Stimulated activated CD4-positive, alpha-beta T cell treated with anti-CD3 and anti-CD28 coated beads, TNF-alpha, amount 100 ng/mL, for 4 hours (primary cell): ENCODE measurements around the gene LDB1.

ENCODE experiments used
- DNase-seq, 3 experiments: peaks; one replicate each; pipeline ENCODE4 v3.0.0-alpha.2; 2020; ENCODE audit warnings: low read depth in 3 of 3

The LDB1 gene

DNA sequence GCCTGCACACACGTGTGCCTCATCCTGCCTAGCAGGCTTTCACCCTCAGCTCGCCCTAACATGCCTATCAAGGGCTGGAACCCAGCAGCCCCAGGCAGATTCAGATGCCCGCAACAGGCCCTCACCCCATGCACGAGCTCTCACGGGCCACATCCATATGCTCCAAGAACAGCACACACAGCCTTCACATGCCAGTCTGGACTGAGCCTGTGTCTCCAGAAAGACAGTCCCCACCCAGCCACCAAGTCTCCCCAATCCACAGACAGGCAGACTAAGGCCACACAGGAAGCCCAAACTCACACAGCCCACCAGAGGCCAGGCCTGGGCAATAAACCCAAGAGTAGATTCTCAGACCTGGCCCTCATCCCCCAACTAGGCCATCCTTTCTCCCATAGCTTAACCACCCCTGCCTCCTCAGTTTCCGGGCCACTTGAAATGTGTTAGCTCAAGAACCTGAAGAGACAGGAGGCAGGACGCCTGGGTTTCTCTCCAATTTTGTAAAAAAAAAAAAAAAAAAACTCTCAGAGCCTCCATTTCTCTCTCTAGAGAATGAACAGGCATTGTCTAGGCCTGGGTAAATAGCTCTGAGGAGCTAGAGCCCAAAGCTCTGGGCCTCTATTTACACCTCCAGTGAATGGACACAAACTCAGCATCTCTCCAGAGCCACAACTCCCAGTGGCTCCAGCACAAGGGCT is 6.8 kb downstream of the LDB1 start:
- DNase-seq = no peak

DNA sequence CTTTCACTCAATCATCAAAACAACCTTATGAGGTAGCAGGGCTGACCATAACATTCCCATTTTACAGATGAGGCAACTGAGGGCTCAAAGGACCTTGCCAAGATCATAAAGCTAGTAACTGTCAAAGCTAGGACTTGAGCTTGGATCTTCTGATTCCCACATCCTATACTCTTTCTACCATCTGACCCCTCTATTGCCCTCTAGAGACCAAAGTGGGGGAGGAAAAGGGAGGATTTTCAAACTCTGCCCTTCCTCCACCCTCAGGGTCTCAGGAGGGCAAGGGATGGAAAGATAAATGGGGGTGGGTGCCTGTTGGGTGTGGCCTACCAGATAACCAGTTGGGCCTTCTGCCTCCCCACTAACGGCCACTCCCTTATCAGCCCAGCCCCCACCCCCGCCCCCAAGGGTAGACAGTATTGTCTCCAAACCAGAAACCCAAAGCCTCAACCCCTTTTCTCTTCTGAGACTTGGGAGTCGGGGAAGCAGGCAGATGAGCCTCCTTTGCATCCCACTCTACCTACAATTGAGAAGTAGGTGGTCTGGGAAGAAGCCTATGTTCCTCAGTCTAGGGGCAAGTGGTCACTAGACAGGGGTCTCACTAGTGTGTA is 7.9 kb downstream of the LDB1 start:
- no peak for DNase-seq

DNA sequence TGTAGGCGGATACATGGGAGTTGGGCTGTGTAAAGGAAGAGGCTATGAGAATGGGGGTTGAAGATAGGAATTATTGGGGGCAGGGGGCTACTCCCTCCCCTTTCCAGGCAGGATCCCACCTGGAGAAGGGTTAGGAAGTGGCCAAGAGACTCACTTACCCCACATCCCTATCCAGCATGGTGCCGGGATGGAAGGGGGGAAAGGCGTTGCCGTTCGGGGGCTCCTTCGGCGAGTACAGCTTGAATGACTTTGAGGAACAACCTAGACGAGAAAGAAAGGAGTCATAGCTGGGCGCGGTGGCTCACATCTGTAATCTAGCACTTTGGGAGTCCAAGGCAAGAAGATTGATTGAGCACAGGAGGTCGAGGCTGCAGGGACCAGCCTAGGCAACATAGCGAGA is 8.9 kb downstream of the LDB1 start:
- no peak for DNase-seq

DNA sequence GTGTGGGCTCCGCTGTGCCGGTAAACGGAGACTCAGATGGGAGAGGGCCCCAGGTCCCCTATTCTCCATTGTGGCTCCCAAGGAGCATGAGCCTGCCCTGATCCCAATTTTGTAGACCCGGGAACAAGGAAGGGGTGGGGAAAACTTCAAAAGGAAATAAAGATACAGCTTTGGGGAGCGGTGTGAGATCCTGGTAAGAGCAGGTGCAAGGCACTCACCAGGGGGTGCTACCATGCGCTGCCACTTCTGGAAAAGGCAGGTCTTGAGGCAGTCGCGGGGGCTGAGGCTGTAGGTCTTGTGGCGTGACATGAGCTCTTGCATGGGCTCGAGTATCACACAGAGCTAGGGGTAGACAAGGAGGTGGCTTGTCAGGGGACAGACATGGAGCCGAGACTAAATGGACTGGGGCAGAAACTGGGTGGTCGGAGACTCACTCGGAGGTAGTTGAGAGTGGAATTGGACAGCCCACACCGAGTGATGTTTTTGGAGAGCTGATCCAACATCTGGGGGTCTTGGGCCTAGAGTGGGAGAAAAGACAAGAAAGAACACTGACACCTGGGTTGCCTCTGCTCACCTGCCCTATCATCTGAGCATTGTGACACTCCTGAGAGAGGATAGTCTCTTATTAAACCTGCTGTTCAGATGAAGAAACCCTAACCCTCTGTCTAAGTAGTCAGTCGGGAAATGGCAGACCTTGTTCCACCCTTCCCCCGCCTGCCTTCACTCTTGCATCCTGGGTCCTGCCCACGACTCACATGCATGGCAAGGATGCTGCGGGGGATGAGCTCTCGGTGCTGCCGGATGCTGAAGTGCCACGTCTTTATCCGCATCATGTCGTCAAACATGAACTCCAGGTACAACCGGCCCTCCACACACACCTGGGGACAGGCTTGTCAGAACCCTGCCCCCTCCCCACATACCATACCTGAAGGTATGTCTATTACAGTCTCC is 10.7 kb downstream of the LDB1 start:
- no peak for DNase-seq

DNA sequence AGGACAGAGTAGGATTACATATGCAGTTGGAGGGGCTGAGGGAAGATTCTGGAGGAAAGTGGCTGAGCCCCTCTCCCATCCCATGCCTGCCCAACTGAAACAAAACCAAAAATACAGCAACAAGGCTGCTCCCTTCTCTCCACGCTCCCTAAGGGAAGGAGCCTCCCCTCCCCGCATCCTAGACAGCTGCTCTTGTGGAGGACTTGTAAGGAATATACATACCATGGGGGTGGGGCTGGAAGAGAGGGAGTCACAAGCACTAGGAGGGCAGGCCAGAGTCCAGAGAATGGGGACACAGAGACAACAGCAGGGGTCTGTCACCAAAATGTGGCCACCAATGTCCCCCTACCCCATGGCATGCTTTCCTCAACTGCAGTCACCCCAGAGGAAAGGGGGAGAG is 13.2 kb downstream of the LDB1 start:
- no peak for DNase-seq

DNA sequence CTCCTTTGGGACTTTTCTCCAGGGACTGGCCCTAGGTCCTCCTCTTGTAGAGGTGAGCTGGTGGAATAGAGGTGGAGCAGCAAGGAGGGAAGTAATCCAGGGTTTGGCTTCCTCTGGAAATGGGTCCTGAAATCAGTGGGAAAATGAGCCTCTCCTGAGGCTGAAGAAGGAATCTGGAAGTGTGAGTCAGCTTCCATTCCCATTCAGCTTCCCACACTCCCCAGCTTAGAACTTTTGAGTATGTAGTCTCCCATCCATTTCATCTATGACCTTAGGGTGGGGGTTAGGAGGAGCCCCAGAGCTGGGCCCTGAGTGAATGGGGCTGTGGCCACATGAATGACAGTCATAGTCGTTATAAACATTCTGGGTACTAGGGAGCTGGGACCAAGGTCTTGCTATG is 17.7 kb downstream of the LDB1 start:
- no peak for DNase-seq

DNA sequence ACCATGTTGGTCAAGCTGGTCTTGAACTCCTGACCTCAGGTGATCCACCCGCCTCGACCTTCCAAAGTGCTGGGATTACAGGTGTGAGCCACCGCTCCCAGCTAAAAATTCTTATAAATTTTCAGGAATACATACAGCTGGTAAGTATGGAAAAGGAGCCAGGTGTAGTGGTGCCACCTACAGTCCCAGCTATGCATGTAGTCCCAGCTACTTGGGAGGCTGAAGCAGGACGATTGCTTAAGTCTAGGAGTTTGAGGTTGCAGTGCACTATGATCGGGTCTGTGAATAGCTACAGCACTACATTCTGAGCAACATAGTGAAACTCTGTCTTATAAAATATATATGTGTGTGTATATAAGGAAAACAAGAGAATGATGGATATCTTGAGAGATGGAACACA is 19.0 kb downstream of the LDB1 start:
- no peak for DNase-seq

DNA sequence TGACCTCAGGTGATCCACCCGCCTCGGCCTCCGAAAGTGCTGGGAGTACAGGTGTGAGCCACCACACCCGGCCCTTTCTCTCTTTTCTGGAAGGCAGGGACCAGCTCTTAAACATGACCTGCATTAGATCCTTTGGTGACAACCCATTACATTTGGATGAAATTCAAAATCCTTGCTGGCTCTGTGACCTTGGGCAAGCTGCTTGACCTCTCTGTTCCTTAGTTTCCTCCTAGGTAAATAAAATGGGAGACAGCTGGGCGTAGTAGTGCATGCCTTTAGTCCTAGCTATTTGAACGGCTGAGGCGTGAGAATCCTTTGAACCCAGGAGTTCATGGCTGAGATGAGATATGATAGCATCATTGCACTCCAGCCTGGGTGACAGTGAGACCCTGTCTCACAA is 23.7 kb downstream of the LDB1 start:
- DNase-seq = no peak

DNA sequence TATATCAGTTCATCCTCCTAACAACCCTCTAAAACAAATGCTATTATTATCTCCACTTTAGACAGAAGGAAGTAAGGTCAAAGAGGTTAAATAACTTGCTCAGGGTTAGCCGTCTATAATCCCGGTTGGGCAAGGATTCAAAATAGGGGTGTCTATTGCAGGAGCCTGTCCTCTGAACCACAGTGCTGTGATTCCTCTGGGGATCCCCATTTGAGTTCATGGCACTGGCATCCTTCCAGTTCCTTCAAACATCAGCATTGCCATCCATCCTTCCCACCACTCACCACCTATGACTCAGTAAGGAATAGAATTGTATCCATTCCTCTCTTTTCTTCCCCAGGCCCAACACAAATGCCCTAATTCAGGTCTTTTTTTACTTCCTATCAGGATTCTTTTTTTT is 29.4 kb downstream of the LDB1 start:
- no peak for DNase-seq

DNA sequence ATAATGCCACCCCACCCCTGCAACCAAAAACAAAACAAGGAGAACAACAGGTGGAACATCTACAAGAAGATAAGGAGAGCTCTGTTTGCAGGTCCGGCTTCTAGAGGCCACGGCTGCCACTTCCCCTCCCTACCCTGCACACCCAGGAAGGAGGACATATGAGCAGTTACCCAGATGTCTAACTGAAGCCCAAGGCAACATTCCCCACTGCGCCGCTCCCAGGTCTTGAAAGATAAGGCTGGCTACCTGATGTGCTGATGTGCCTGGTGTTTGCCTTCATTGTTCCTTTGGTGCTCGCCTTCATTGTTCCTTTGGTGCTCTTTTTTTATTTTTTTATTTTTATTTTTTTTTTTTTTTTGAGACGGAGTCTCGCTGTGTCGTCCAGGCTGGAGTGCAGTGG is 34.0 kb downstream of the LDB1 start:
- no peak for DNase-seq

DNA sequence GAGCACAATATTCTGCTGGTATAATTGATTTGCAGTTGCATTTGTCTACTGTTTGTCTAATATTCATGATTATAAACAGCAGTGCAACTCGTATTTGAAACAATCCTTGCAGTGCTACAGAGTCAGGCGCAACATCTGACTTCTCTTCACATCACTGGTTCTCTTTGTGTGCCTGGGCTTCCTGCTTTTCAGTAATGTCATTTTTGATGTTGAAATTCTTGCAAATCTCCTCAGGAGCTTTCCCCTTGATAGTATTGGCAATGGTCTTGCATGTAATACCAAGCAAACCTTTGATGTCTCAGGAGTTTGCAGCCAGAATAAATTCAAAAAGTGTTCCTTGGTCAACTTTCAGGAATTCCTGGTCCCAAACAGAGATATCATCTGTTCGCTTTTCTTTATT is 34.8 kb downstream of the LDB1 start:
- DNase-seq = no peak

DNA sequence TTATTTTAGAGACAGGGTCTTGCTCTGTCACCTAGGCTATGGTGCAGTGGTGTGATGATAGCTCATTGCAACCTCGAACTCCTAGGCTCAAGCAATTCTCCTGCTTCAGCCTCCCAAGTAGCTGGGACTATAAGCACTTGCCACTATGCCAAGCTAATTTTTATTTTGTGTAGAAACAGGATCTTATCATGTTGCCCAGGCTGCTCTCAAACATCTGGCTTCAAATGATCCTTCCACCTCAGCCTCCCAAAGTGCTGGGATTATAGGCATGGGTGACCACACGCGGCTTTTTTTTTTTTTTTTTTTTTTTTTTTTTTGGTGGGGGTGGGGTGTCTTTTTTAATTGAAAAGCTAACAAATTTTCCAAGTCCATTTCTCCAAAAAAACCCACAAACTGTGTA is 36.6 kb downstream of the LDB1 start:
- no peak for DNase-seq

DNA sequence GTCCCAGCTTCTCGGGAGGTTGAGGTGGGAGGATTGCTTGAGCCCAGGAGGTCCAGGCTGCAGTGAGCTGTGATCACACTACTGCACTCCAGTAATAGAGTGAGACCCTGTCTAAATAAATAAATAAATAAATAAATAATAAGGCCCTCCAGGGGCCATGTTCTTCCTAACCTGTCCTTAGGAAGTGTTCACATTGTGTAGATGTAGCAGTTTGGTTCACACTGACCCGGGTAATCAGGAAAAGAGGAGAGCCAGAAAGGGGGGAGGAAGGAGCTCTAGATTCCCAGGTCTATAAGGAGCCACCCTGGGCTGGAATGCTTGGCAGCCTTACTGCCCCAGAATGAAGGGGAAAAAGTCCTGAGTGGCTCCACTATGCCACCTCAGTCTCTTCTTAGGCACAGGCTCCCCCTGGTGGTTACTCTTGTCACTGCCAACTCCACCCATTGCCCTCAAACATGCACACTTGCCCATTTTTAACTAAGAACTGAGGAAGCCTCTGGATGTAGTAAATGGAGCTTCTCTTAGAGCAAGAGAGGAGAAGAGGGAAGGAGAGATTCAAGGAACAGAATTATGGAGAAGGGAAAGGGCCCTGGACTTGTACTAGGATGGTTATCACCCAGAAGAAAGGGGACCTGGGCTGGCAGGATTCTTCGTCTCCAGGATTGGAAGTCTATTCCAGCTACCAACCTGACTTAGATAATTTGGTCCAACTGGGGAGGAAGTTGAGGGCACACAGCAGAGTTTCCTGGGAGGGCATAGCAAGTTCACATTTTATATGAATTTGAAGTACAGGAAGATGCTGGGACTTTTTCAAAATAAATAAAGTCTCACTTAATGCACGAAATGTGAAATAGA is 47.3 kb downstream of the LDB1 start:
- DNase-seq = peak; percentile 60 to 72 (median 61)

DNA sequence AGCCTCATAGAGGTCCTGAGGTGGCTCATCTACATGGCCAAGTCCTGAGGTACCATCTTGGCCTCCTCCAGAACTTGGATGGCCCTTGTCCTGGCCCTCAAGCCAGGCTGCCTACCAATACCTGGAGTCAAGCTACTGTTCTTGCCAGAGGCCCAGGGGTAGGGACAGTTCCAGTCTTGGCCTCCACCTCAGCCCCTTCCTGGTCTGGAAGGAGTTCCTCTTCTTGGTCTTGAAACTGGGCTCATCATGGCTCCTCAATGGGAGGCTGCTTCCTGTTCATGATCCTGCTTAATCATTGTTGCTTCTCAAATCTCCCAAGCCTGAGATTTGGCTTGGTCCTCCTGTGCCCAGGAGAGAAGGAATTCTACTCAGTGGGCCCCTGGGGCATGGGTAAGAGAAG is 51.1 kb downstream of the LDB1 start:
- no peak for DNase-seq

DNA sequence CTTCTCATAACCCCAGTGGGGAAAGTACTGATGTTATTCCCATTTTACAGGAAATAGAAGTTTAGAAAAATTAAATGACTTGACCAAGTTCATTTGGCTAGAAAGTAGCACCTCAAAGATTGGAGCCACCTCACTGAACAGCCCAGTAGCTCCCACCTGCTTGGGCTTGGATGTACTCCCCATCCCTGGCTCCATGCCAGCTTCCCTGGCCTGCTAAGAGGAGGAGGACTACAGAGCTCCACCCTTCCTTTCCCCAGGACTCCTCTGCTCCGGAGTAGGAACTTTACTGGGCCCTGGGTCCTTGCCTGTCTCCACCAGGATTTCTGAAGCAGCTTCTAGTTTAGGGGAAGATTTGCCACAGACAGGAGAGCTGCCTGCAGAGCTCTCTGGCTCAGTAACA is 52.0 kb downstream of the LDB1 start:
- no peak for DNase-seq

DNA sequence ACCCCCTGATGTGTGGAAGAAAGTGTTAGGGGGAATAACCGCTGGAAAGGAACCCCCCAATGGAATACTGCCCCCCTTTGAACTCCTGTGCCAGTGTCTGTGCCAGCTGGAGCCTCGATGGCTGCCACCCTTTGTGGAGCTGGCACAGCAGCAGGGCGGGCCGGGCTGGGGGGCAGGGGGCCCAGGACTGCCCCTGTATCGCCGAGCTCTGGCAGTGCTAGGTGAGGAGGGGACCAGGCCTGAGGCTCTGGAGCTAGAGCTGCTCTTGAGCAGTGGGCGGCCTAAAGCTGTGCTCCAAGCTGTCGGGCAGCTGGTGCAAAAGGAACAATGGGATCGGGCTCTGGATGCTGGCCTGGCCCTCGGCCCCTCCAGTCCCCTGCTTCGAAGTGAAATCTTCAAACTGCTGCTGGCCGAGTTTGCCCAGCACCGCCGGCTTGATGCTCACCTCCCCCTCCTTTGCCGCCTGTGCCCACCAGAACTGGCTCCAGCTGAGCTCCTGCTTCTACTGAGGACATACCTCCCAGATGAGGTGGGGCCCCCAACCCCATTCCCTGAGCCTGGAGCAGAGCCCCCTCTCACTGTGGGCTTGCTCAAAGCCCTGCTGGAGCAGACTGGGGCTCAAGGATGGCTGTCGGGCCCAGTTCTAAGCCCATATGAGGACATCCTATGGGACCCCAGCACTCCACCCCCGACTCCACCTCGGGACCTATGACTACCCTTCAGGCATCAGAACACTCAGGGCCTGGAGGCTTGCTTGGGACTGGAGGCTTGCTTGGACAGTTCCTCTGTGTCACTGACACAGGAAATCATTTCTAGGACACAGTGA is 52.9 kb downstream of the LDB1 start:
- DNase-seq = no peak

DNA sequence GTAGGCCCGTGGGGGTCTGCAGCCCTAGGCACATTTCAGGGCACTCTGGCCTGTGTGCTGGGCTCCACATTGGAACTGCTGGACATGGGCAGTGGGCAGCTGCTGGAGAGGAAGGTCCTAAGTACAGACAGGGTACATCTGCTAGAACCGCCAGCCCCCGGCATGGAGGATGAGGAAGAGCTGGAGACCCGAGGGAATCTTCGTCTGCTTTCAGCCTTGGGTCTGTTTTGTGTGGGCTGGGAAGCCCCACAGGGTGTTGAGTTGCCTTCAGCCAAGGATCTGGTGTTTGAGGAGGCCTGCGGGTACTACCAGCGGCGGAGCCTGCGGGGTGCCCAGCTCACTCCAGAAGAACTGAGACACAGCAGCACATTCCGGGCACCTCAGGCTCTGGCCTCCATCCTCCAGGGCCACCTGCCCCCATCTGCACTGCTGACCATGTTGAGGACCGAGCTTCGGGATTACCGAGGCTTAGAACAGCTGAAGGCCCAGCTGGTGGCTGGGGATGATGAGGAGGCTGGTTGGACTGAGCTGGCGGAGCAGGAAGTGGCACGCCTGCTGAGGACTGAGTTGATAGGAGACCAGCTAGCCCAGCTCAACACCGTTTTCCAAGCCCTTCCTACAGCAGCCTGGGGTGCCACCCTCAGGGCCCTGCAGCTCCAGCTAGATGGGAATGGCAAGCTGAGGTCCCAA is 53.6 kb downstream of the LDB1 start:
- DNase-seq = no peak

DNA sequence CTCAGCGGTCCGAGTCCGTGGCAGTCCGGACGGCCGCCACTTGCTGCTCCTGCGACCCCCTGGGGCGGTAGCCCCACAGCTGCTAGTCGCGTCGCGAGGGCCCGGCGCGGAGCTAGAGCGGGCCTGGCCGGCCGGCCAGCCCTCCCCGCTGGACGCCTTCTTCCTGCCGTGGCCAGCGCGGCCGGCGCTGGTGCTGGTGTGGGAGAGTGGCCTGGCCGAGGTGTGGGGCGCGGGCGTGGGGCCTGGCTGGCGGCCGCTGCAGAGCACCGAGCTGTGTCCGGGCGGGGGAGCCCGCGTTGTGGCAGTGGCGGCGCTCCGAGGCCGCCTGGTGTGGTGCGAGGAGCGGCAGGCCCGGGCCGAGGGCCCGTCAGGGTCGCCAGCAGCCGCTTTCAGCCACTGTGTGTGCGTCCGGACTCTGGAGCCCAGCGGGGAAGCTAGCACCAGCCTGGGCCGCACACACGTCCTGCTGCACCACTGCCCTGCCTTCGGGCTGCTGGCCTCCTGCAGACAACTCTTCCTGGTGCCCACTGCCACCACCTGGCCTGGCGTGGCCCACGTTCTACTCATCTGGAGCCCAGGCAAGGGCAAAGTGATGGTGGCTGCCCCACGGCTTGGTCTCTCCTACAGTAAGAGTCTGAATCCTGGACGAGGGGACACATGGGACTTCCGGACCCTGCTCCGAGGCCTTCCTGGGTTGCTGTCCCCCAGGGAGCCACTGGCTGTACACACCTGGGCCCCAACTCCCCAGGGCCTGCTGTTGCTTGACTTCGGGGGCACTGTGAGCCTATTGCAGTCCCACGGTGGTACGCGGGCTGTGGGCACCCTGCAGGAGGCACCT is 54.4 kb downstream of the LDB1 start:
- no peak for DNase-seq

DNA sequence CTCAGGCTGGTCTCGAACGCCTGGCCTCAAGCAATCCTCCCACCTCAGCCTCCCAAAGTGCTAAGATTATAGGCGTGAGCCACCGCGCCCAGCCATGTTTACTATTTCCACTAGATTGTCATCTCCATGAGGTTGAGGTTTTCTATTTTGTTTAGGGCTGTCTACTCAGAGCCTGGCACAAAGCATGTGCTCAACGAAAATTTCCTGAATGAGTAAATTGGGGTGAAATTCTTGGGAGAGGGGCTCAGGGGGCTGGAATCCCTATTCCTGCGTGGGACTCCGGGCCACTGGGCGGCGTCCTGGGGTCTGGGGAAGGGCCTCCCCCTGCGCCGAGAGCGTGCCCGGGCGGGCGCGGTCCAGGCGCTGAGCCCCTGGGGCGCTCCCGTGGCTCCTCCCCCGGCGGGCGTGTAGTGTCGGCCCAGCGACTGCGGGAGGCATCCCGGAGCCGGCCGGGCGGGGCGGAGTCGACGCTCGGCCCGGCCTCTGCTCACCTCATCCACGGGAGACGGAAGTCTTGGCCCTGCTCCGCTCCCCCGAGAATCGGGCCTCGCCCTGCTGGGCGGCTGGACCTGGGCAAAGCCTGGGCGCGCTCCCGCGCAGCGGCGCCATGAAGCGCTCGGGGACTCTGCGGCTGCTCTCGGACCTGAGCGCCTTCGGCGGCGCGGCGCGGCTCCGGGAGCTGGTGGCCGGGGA is 55.2 kb downstream of the LDB1 start, which contains the start of gene HPS6:
TSS of gene HPS6 (plus strand) at position 482 of the 693 bp plus-strand sequence. CDS start at position 608, 126 bp downstream.
- peak; percentile 78 to 81 (median 81) for DNase-seq
